HFFc6 (cell line): ENCODE data around the gene YWHAG. TPM values are rescaled to one million over a fixed set of nuclear protein-coding genes. Genes with fewer than 3 reads are reported as not detected.
"Not testable (repeated sequence)": the region's sequence is repeated elsewhere in the genome, so short reads cannot be mapped to it uniquely, and the experiment has no call there.

ENCODE experiments used
- DNase-seq: peaks from one replicate; pipeline ENCODE4 v3.0.0-alpha.2; 2018
- H3K27ac Mint-ChIP-seq: 2 replicates; pipeline ENCODE4 v1.8.0; 2020; ENCODE audit warnings: mild to moderate bottlenecking, mixed read lengths
- H3K27me3 Mint-ChIP-seq: 2 replicates; pipeline ENCODE4 v1.8.0; 2021; ENCODE audit warnings: mild to moderate bottlenecking, moderate library complexity, mixed read lengths; ENCODE audit not compliant: insufficient read depth
- H3K36me3 Mint-ChIP-seq: 2 replicates; pipeline ENCODE4 v1.8.0; 2021; ENCODE audit warnings: low read depth, mixed read lengths
- H3K4me1 Mint-ChIP-seq: 2 replicates; pipeline ENCODE4 v1.8.0; 2020; ENCODE audit warnings: low read depth, mixed read lengths
- H3K4me3 Mint-ChIP-seq: 2 replicates; pipeline ENCODE4 v1.8.0; 2020; ENCODE audit warnings: mild to moderate bottlenecking, moderate library complexity, mixed read lengths
- H3K9me3 Mint-ChIP-seq: 2 replicates; pipeline ENCODE4 v1.8.0; 2020; ENCODE audit warnings: mild to moderate bottlenecking, mixed read lengths
- CTCF ChIP-seq: fragments of 200-600 bp; sonication (generic); IDR thresholded peaks from 2 replicates; pipeline ENCODE4 v1.5.0; 2021; ENCODE audit warnings: antibody characterized with exemption, mild to moderate bottlenecking
- total RNA-seq, 6 experiments: library from RNA; stranded (reverse); fragmentation: NEBNext Ultra II Directional; extraction: Animal tissue kit (Norgen Biotek cat#: 25700); gene quantifications; 2 replicates in 1 of 6; 3 replicates in 5 of 6; pipeline ENCODE4 v1.2.3, GENCODE V29; 2021

The YWHAG gene
- total RNA-seq, 6 experiments from 2014 or later: 171 to 210 (median 180) TPM

- H3K36me3 Mint-ChIP-seq: no peaks in the 10 kb centered on the region
- no peaks in the 10 kb centered on the region for H3K9me3 Mint-ChIP-seq
- 0 out of 2 replicates have a peak overlapping the region, but pooled peaks have one; percentile 20 for H3K4me3 Mint-ChIP-seq
- TF ChIP-seq CTCF: no peak
- H3K4me1 Mint-ChIP-seq: peaks cover 47% of the 10 kb centered on the region
- DNase-seq: peak; percentile 84
- H3K27ac Mint-ChIP-seq: peak overlapping the region; percentile 92
- peaks cover 1% of the 10 kb centered on the region for H3K27me3 Mint-ChIP-seq
Observed at GRCh38 chr7:76296743-76297740, 61.7 kb downstream of the YWHAG start.

- peaks cover 61% of the 10 kb centered on the region for H3K4me1 Mint-ChIP-seq
- peak; percentile 32; the same call in 1 of the 2 replicates for TF ChIP-seq CTCF
- DNase-seq: peak; percentile 94
- peak overlapping the region; percentile 88 for H3K4me3 Mint-ChIP-seq
- no peaks in the 10 kb centered on the region for H3K36me3 Mint-ChIP-seq
- H3K9me3 Mint-ChIP-seq: no peaks in the 10 kb centered on the region
- peak overlapping the region; percentile 97 for H3K27ac Mint-ChIP-seq
- H3K27me3 Mint-ChIP-seq: peaks cover 1% of the 10 kb centered on the region
Observed at GRCh38 chr7:76294344-76295024, 64.3 kb downstream of the YWHAG start.

GRCh38 chr7:76293407-76293901 is 65.3 kb downstream of the YWHAG start:
- H3K27me3 Mint-ChIP-seq: no peaks in the 10 kb centered on the region; the same call in 1 of the 2 replicates
- no peak for DNase-seq
- H3K27ac Mint-ChIP-seq: peak overlapping the region; percentile 97
- H3K36me3 Mint-ChIP-seq: no peaks in the 10 kb centered on the region
- H3K4me3 Mint-ChIP-seq: peak overlapping the region; percentile 88
- no peak for TF ChIP-seq CTCF
- peaks cover 61% of the 10 kb centered on the region for H3K4me1 Mint-ChIP-seq
- H3K9me3 Mint-ChIP-seq: no peaks in the 10 kb centered on the region

GRCh38 chr7:76292911-76293310 is 65.9 kb downstream of the YWHAG start:
- DNase-seq, H3K4me3 Mint-ChIP-seq, H3K9me3 Mint-ChIP-seq, H3K36me3 Mint-ChIP-seq, H3K27me3 Mint-ChIP-seq: not testable (repeated sequence)
- Mint-ChIP-seq H3K4me1 (peaks cover 61% of the 10 kb centered on the region), H3K27ac (peak overlapping the region; percentile 97; the same call in 1 of the 2 replicates)

GRCh38 chr7:76292213-76292573 is 66.6 kb downstream of the YWHAG start:
- Mint-ChIP-seq H3K27me3 (peaks cover 1% of the 10 kb centered on the region), H3K4me3 (peak overlapping the region; percentile 74), H3K27ac (peak overlapping the region; percentile 98), H3K9me3 (no peaks in the 10 kb centered on the region), H3K36me3 (no peaks in the 10 kb centered on the region), H3K4me1 (peaks cover 62% of the 10 kb centered on the region)
- DNase-seq: no peak
- no peak for TF ChIP-seq CTCF
